Measurements from ENCODE around the gene UBE3D. TPM values are rescaled to one million over a fixed set of nuclear protein-coding genes. Genes with fewer than 3 reads are reported as not detected.
A peak's percentile ranks its signal among the peaks of the same experiment; 100 is the strongest.

The UBE3D gene, protein sequence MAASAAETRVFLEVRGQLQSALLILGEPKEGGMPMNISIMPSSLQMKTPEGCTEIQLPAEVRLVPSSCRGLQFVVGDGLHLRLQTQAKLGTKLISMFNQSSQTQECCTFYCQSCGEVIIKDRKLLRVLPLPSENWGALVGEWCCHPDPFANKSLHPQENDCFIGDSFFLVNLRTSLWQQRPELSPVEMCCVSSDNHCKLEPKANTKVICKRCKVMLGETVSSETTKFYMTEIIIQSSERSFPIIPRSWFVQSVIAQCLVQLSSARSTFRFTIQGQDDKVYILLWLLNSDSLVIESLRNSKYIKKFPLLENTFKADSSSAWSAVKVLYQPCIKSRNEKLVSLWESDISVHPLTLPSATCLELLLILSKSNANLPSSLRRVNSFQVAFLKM
- total RNA-seq (2021; fragmentation: NEBNext Ultra II Directional; extraction: Animal tissue kit (Norgen Biotek cat#: 25700)) (16.3 and 17.8 TPM in 2 replicates), polyA plus RNA-seq (2011; rRNA removed) (4.7 and 5.7 TPM in 2 replicates), polyA minus RNA-seq (2011; rRNA and poly(A)+ RNA removed) (15.2 and 18.6 TPM in 2 replicates)
- polyA plus RNA-seq (2011; cell fraction: cytosol; rRNA removed) = 8.3 TPM
- polyA plus RNA-seq (2011; cell fraction: nucleus; rRNA removed) = 6.7 TPM
- polyA plus RNA-seq (2012, experiment 1 of 2) = 8.5 to 14.1 TPM (median 9.9 TPM) in 4 replicates
- polyA plus RNA-seq (2012, experiment 2 of 2) = 9.0 TPM
- 14.8 TPM for polyA plus RNA-seq (2013, experiment 1 of 2)
- polyA plus RNA-seq (2013, experiment 2 of 2) = 15.8 TPM
- polyA minus RNA-seq (2011; cell fraction: cytosol; rRNA and poly(A)+ RNA removed) = 8.7 TPM
- 42.9 TPM for polyA minus RNA-seq (2011; cell fraction: nucleus; rRNA and poly(A)+ RNA removed)
- long read RNA-seq, experiment 1, transcript UBE3D-203 (10 exons, 1,917 nt) = major isoform, 9 of 14 reads
- long read RNA-seq, experiment 1, partial matches to known transcripts = 2 of 14 reads
- long read RNA-seq, experiment 1, other reads (novel, unspliced or antisense) = 3 of 14 reads
- long read RNA-seq, experiment 2, transcript UBE3D-203 (10 exons, 1,917 nt) = major isoform, 26 of 33 reads
- long read RNA-seq, experiment 2, partial matches to known transcripts = 0 of 33 reads
- long read RNA-seq, experiment 2, other reads (novel, unspliced or antisense) = 7 of 33 reads

DNA sequence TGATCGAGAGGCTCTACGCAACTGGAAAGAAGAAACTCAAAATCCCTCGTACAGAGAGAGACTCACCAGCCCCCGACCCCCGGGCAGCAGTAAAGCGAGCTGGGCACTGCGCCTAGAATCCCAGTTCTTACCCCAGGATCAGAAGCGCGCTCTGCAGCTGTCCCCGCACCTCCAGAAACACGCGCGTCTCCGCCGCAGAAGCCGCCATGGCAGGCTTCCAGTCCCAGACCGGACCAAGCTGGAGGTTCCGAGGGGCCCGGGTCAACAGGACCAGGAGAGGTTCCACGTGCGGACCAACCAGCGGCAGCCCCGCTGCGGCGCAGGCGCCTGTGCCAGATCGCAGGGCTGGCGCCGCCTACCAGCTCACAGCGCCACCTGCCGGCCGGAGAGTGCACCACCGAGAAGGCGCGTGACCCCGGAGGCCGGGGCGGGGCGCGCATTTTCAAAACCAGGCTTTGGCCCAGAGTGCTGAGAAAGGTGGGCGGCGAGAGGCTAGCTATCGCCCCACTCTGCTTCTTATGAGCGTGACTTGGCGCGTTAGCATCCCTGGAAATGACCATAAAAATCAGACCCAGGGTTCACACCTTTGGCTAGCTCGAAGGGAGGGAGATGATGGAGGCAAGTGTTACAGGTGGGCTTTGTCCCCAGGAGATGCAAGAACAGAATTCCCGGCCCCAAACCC is at the start of gene UBE3D:
Gene UBE3D (minus strand): TSS at position 331 of the 682 bp plus-strand sequence. CDS start 123 bp downstream, at position 208.
- no peaks in the 10 kb centered on the region; a peak in 1 of 8 replicates for H3K36me3 ChIP-seq (ENCODE audit: control insufficient read depth in 2 of 4, insufficient read depth in 4 of 4, low read length in 3 of 4)
- no peak within 1 kb of the TSS for H4K91ac ChIP-seq (replicated peaks; ENCODE audit: insufficient read length, low read length)
- DNase-seq (ENCODE audit: low read depth in 1 of 2, low spot score in 2 of 2) = peak; percentile 70 to 98
- no peak within 1 kb of the TSS for H2BK15ac ChIP-seq (ENCODE audit: low read length)
- H2AK5ac ChIP-seq (ENCODE audit: low read depth, low read length) = no peak within 1 kb of the TSS
- H3K4ac ChIP-seq (replicated peaks; ENCODE audit: insufficient read length, low read depth, low read length) = no peak within 1 kb of the TSS
- H3K9ac ChIP-seq (replicated peaks in 1 of 4; ENCODE audit: extremely low read depth in 1 of 4, low read depth in 3 of 4, low read length in 3 of 4) = peak within 1 kb of the TSS; percentile 13 to 88 (median 84)
- peaks cover 0 to 9% (median 4%) of the 10 kb centered on the region in 4 experiments; a peak in 2 of 7 replicates for H3K4me1 ChIP-seq (replicated peaks in 1 of 4; ENCODE audit: control insufficient read depth in 3 of 4, insufficient read depth in 4 of 4, low read length in 3 of 4)
- H3K4me3 ChIP-seq (ENCODE audit: extremely low read depth in 1 of 4, insufficient read depth in 2 of 4, low read depth in 3 of 4, low read length in 4 of 4) = peak within 1 kb of the TSS; percentile 69 to 86 (median 78)
- H3K23ac ChIP-seq (ENCODE audit: insufficient read length) = no peak within 1 kb of the TSS
- H2BK20ac ChIP-seq (ENCODE audit: low read length) = no peak within 1 kb of the TSS
- peak within 1 kb of the TSS; percentile 6 for H3K56ac ChIP-seq (replicated peaks; ENCODE audit: insufficient read length, low read depth, low read length)
- H3K9me3 ChIP-seq (ENCODE audit: insufficient read depth in 2 of 2, low read depth in 1 of 2, low read length in 1 of 2) = no peaks in the 10 kb centered on the region
- ChIA-PET CTCF (ENCODE audit: partially characterized antibody) (interaction anchor here (0.6 to 4.1 kb wide), 49 partner anchors 8 to 870 kb away, joined by 3 to 35 read pairs (median 4); partner anchors contain the start of genes IBTK and PRSS35), POLR2A (ENCODE audit: partially characterized antibody) (interaction anchor here (0.6 to 1.8 kb wide), 10 partner anchors 10 to 703 kb away, joined by 3 to 7 read pairs (median 4); partner anchors contain the start of genes PGM3 and RWDD2A)
- no peak within 1 kb of the TSS for H2BK12ac ChIP-seq (ENCODE audit: low read depth, low read length)
- 0 out of 2 replicates have a peak within 1 kb of the TSS, but pooled peaks have one; percentile 55 for H3K18ac ChIP-seq (ENCODE audit: extremely low read depth, low read length)
- 6% methylated on average over 38 of the region's 48 CpGs; no CpG with 5 or more reads in 1 of the 2 experiments for WGBS, 2 experiments (ENCODE audit: extremely low coverage in 1 of 2, insufficient coverage in 1 of 2, insufficient read length in 1 of 2, insufficient replicate concordance in 2 of 2, low coverage in 1 of 2, low lambda C conversion rate in 2 of 2, missing lambda C conversion rate in 1 of 2)
- H3K27ac ChIP-seq (ENCODE audit: low read depth, low read length) = peak within 1 kb of the TSS; percentile 58; the same call in 1 of the 2 replicates
- H3K79me1 ChIP-seq (ENCODE audit: low read depth, low read length) = 0 out of 2 replicates have a peak, but pooled peaks cover 2% of the 10 kb centered on the region
- H3K14ac ChIP-seq (ENCODE audit: insufficient read length) = no peak within 1 kb of the TSS
- no peak for FAIRE-seq
- no peak within 1 kb of the TSS for H2BK5ac ChIP-seq (ENCODE audit: low read depth, low read length)
- H2BK120ac ChIP-seq (replicated peaks; ENCODE audit: low read depth, low read length) = no peak within 1 kb of the TSS
- H3K27me3 ChIP-seq (replicated peaks in 1 of 4; ENCODE audit: control insufficient read depth in 3 of 4, extremely low read depth in 1 of 4, insufficient read depth in 3 of 4, low read length in 3 of 4) = no peaks in the 10 kb centered on the region
- H4K5ac ChIP-seq (ENCODE audit: insufficient read length, low read depth, low read length) = peak within 1 kb of the TSS; percentile 84
- H3K79me2 ChIP-seq (ENCODE audit: control insufficient read depth in 1 of 2, insufficient read depth in 2 of 2, low read length in 2 of 2) = peaks cover 0 to 66% of the 10 kb centered on the region in 2 experiments; a peak in 3 of 4 replicates
- H4K20me1 ChIP-seq (replicated peaks in 1 of 2; ENCODE audit: control insufficient read depth in 1 of 2, insufficient read depth in 2 of 2, low read length in 2 of 2) = peaks cover 0 to 2% of the 10 kb centered on the region in 2 experiments
- peak within 1 kb of the TSS; percentile 91 for H2AFZ ChIP-seq (ENCODE audit: low read length)
- H3K23me2 ChIP-seq (ENCODE audit: low read depth, low read length) = no peaks in the 10 kb centered on the region
- peak within 1 kb of the TSS; percentile 42; the same call in 1 of the 2 replicates for H4K8ac ChIP-seq (ENCODE audit: extremely low read depth, insufficient read depth, low read length)
- peak within 1 kb of the TSS; percentile 69 to 70 for H3K4me2 ChIP-seq (ENCODE audit: insufficient read depth in 1 of 2, low read depth in 2 of 2, low read length in 2 of 2)
- TF ChIP-seq RAD21 (IDR thresholded peaks at IDR 0.05 in 1 of 2, conservative IDR thresholded peaks at IDR 0.05 in 1 of 2; ENCODE audit: low read depth in 2 of 2, low read length in 2 of 2) (peak; percentile 17 to 44; a peak in 3 of 4 replicates), CTBP2 (IDR thresholded peaks at IDR 0.05; ENCODE audit: borderline replicate concordance, insufficient read depth, insufficient read length, low read length) (no peak), BCL11A (IDR thresholded peaks at IDR 0.05; ENCODE audit: low read depth in 2 of 2, low read length in 2 of 2) (no peak)
- TF ChIP-seq, protein P1, sequence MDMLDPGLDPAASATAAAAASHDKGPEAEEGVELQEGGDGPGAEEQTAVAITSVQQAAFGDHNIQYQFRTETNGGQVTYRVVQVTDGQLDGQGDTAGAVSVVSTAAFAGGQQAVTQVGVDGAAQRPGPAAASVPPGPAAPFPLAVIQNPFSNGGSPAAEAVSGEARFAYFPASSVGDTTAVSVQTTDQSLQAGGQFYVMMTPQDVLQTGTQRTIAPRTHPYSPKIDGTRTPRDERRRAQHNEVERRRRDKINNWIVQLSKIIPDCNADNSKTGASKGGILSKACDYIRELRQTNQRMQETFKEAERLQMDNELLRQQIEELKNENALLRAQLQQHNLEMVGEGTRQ (IDR thresholded peaks at IDR 0.05; ENCODE audit: low read length) = peak; percentile 60

Data from H1 (cell line).